Naive thymus-derived CD4-positive, alpha-beta T cell (primary cell): ENCODE data around the gene PARVA. TPM values are rescaled to one million over a fixed set of nuclear protein-coding genes. Genes with fewer than 3 reads are reported as not detected.
"Not testable (repeated sequence)": the region's sequence is repeated elsewhere in the genome, so short reads cannot be mapped to it uniquely, and the experiment has no call there.

Experiments used
- ATAC-seq: fragments of 150-1000 bp; cut with Tn5 transposase; 2 replicates; pipeline ENCODE4 v1.10.0; 2021; ENCODE audit warnings: mild to moderate bottlenecking, moderate library complexity
- CTCF ChIA-PET: fragments of 350-600 bp; sonication (Branson Sonifier 250); formaldehyde crosslinking; loops from one replicate; lab custom pipeline; 2021; ENCODE audit warnings: antibody characterized with exemption; lab: Charles Lee
- POLR2A ChIA-PET: fragments of 350-600 bp; sonication (Branson Sonifier 250); formaldehyde crosslinking; loops from one replicate; lab custom pipeline; 2021; ENCODE audit warnings: antibody characterized with exemption, inconsistent platforms; lab: Charles Lee
- DNase-seq, 9 donors: peaks; one replicate each; pipeline versions ENCODE4 v3.0.0 to v3.0.0-alpha.2; 2020 to 2022; ENCODE audit warnings: mixed read lengths in 1 of 9
- H3K27ac ChIP-seq: one replicate; pipeline ENCODE4 v1.7.0; 2013; ENCODE audit warnings: mild to moderate bottlenecking, low read depth, low read length, moderate library complexity
- H3K27me3 ChIP-seq, 2 donors: one replicate each; pipeline ENCODE4 v1.7.0; 2013; ENCODE audit warnings: low read length in 2 of 2, mild to moderate bottlenecking in 2 of 2, moderate library complexity in 2 of 2; ENCODE audit not compliant: control insufficient read depth in 2 of 2, insufficient read depth in 2 of 2
- H3K36me3 ChIP-seq, 3 experiments: 1 replicate in 2 of 3; 2 replicates in 1 of 3; pipeline ENCODE4 v1.7.0; 2013; ENCODE audit warnings: low read length in 3 of 3, mild to moderate bottlenecking in 3 of 3, moderate library complexity in 1 of 3; ENCODE audit not compliant: insufficient read depth in 3 of 3, control insufficient read depth in 2 of 3
- H3K4me1 ChIP-seq, 2 donors: one replicate each; pipeline ENCODE4 v1.7.0; 2013; ENCODE audit warnings: low read length in 2 of 2, mild to moderate bottlenecking in 2 of 2, moderate library complexity in 1 of 2; ENCODE audit not compliant: control insufficient read depth in 2 of 2, insufficient read depth in 2 of 2
- H3K4me3 ChIP-seq: 2 replicates; pipeline ENCODE4 v1.7.0; 2013; ENCODE audit warnings: mild to moderate bottlenecking, low read length
- H3K9me3 ChIP-seq, 3 experiments: 1 replicate in 2 of 3; 2 replicates in 1 of 3; pipeline ENCODE4 v1.7.0; 2013; ENCODE audit warnings: low read length in 3 of 3; ENCODE audit not compliant: control insufficient read depth in 2 of 3
- H3K27ac Mint-ChIP-seq, 9 donors: one replicate each; pipeline ENCODE4 v1.8.0; 2020 to 2022; ENCODE audit warnings: mixed read lengths in 9 of 9, mild to moderate bottlenecking in 8 of 9, moderate library complexity in 5 of 9, inconsistent platforms in 2 of 9
- H3K27me3 Mint-ChIP-seq, 5 donors: one replicate each; pipeline ENCODE4 v1.8.0; 2021 to 2022; ENCODE audit warnings: mixed read lengths in 5 of 5, mild to moderate bottlenecking in 1 of 5
- H3K36me3 Mint-ChIP-seq, 5 donors: one replicate each; pipeline ENCODE4 v1.8.0; 2020 to 2022; ENCODE audit warnings: mixed read lengths in 5 of 5, mild to moderate bottlenecking in 3 of 5, inconsistent platforms in 1 of 5
- H3K4me1 Mint-ChIP-seq, 7 donors: one replicate each; pipeline ENCODE4 v1.8.0; 2020 to 2022; ENCODE audit warnings: mixed read lengths in 7 of 7, mild to moderate bottlenecking in 3 of 7, inconsistent platforms in 1 of 7
- H3K4me3 Mint-ChIP-seq, 10 donors: one replicate each; pipeline ENCODE4 v1.8.0; 2020 to 2022; ENCODE audit warnings: mild to moderate bottlenecking in 10 of 10, mixed read lengths in 10 of 10, moderate library complexity in 6 of 10, inconsistent platforms in 2 of 10
- H3K9me3 Mint-ChIP-seq, 11 donors: one replicate each; pipeline ENCODE4 v1.8.0; 2020 to 2022; ENCODE audit warnings: mixed read lengths in 11 of 11, mild to moderate bottlenecking in 4 of 11, inconsistent platforms in 1 of 11, moderate library complexity in 1 of 11
- intact Hi-C, 2 donors: fragments of 100-400 bp; cut with micrococcal nuclease; formaldehyde crosslinking; loops; one replicate each; pipeline ENCODE4 v1.15.1; 2023
- polyA plus RNA-seq, 2 donors: library from polyadenylated mRNA; unstranded; fragments of 300-500 nt; fragmentation: Illumina TruSeq; gene quantifications; one replicate each; pipeline ENCODE4 v1.2.3, GENCODE V29; 2021
- total RNA-seq, 6 experiments: library from RNA in 5 of 6; stranded (reverse) in 5 of 6; gene quantifications; 1 replicate in 5 of 6; 2 replicates in 1 of 6; pipeline ENCODE4 v1.2.3 and lab custom pipeline; 2021 to 2026

PARVA gene
- total and polyA plus RNA-seq, 7 experiments from 2014 or later, result 0.07 to 0.97 (median 0.69) TPM

DNA sequence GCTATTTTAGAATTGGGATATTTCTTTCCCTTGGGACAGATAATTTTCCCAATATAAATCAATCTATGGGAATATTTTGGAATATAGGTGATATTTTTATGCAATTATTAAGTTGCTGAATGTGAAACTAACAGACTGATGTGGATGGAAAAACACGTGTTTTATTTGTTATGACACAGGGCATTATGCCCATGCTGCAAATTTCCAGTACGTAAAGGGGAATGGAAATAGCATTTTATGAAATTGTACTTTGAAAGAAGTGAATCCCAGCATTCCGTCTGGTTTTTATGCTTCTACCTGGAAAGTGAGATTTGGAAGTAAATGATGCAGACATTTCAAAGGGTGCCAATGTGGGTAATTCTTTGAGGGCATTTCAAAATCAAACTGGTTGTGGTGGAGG lies 142.7 kb downstream of the PARVA start:
- ChIA-PET POLR2A (no interaction called here), CTCF (no interaction called here)
- H3K27me3 ChIP-seq, result no peaks in the 10 kb centered on the region
- H3K9me3 Mint-ChIP-seq, result peaks cover 0 to 2% (median 0%) of the 10 kb centered on the region in 11 donors
- no peak overlapping the region for H3K27ac ChIP-seq
- ATAC-seq (no peak), DNase-seq (no peak)
- H3K36me3 Mint-ChIP-seq, result no peaks in the 10 kb centered on the region
- no peaks in the 10 kb centered on the region for H3K36me3 ChIP-seq
- no peaks in the 10 kb centered on the region for H3K9me3 ChIP-seq
- no peak overlapping the region for H3K4me3 ChIP-seq
- intact Hi-C loops, result no loop called here
- no peaks in the 10 kb centered on the region for H3K4me1 ChIP-seq
- H3K4me3 Mint-ChIP-seq, result no peak overlapping the region
- no peak overlapping the region for H3K27ac Mint-ChIP-seq
- H3K4me1 Mint-ChIP-seq, result peaks cover 0 to 5% (median 0%) of the 10 kb centered on the region in 7 donors
- peaks cover 0 to 21% (median 0%) of the 10 kb centered on the region in 5 donors for H3K27me3 Mint-ChIP-seq

GRCh38 chr11:12520576-12520975 lies 143.2 kb downstream of the PARVA start:
- CTCF ChIA-PET, result not testable (repeated sequence)

DNA sequence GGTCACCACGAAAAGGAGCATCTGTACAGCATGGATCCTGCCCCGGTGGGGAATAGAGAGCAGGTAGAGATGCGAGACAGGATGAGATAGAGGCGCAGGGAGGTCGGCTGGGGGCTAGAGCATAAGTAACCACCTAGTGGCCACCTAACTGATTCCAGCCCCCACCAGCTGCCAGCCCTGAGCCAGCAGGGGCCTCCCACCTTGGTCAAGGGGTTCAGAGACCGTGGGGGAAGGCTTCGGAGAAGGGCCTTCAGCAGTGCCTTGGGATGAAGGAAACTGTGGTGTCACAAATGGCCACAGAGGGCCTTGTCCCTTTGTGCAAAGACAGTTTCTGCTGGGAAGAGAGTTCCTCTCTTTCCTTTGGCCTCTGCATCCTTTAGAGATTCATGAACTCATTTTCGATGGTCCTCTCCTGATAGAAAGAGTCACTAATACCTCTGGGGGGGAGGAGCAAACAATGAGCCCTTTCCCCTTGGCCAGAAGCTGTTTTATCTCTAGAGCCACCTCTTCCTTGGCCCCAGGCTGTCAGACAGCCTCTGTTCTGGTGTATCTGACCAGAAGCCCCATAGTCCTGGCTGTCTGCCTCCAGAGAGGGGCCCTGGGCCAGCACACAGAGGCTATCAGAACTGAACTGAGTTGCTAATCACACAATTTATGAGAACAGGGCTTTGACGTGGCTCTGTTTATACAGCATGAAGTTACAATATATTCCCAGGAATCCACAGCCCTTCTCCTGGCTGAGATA lies 146.0 kb downstream of the PARVA start:
- H3K4me1 ChIP-seq, result no peaks in the 10 kb centered on the region
- H3K36me3 Mint-ChIP-seq, result no peaks in the 10 kb centered on the region
- intact Hi-C loops, result no loop called here

More at GRCh38 chr11:12520576-12520975, 143.2 kb downstream of the PARVA start:
- POLR2A ChIA-PET, H3K27me3 ChIP-seq, H3K27ac Mint-ChIP-seq, H3K4me3 ChIP-seq, H3K36me3 Mint-ChIP-seq, H3K4me1 Mint-ChIP-seq, H3K9me3 ChIP-seq, H3K4me3 Mint-ChIP-seq, H3K27ac ChIP-seq, DNase-seq, intact Hi-C loops, H3K4me1 ChIP-seq, ATAC-seq, H3K36me3 ChIP-seq, H3K9me3 Mint-ChIP-seq: not testable (repeated sequence)
- peaks cover 0 to 21% (median 0%) of the 10 kb centered on the region in 5 donors for H3K27me3 Mint-ChIP-seq

GRCh38 chr11:12524865-12525264 lies 147.5 kb downstream of the PARVA start:
- POLR2A ChIA-PET, result interaction anchor here (0.6 kb wide), 1 partner anchor 1667 kb away, joined by 3 read pairs; no protein-coding TSS in a partner anchor

More for the DNA sequence above, 146.0 kb downstream of the PARVA start:
- Histone ChIP-seq H3K4me3 (no peak overlapping the region), H3K27me3 (no peaks in the 10 kb centered on the region), H3K36me3 (no peaks in the 10 kb centered on the region), H3K9me3 (no peaks in the 10 kb centered on the region), H3K27ac (no peak overlapping the region)
- H3K27me3 Mint-ChIP-seq, result peaks cover 0 to 17% (median 2%) of the 10 kb centered on the region in 5 donors
- peaks cover 0 to 2% (median 0%) of the 10 kb centered on the region in 11 donors for H3K9me3 Mint-ChIP-seq
- ATAC-seq, result no peak
- ChIA-PET CTCF (no interaction called here), POLR2A (no interaction called here)
- no peak overlapping the region for H3K4me3 Mint-ChIP-seq
- peaks cover 0 to 6% (median 0%) of the 10 kb centered on the region in 7 donors for H3K4me1 Mint-ChIP-seq
- DNase-seq, result no peak
- H3K27ac Mint-ChIP-seq, result no peak overlapping the region

GRCh38 chr11:12525466-12526055 lies 148.2 kb downstream of the PARVA start:
- H3K4me3 ChIP-seq, result no peak overlapping the region
- POLR2A ChIA-PET, result interaction anchor here (0.6 kb wide), 1 partner anchor 1667 kb away, joined by 3 read pairs; no protein-coding TSS in a partner anchor

More at GRCh38 chr11:12524865-12525264, 147.5 kb downstream of the PARVA start:
- Histone ChIP-seq H3K4me1 (no peaks in the 10 kb centered on the region), H3K27ac (no peak overlapping the region), H3K4me3 (no peak overlapping the region), H3K36me3 (no peaks in the 10 kb centered on the region), H3K27me3 (no peaks in the 10 kb centered on the region), H3K9me3 (no peaks in the 10 kb centered on the region)
- H3K27me3 Mint-ChIP-seq, result peaks cover 0 to 6% (median 2%) of the 10 kb centered on the region in 5 donors
- ATAC-seq (no peak), DNase-seq (no peak)
- no peaks in the 10 kb centered on the region for H3K36me3 Mint-ChIP-seq
- no peak overlapping the region for H3K4me3 Mint-ChIP-seq
- no peak overlapping the region for H3K27ac Mint-ChIP-seq
- intact Hi-C loops, result no loop called here
- peaks cover 0 to 2% (median 0%) of the 10 kb centered on the region in 11 donors for H3K9me3 Mint-ChIP-seq
- H3K4me1 Mint-ChIP-seq, result peaks cover 0 to 6% (median 0%) of the 10 kb centered on the region in 7 donors
- CTCF ChIA-PET, result no interaction called here

GRCh38 chr11:12526789-12527188 lies 149.4 kb downstream of the PARVA start:
- no peak overlapping the region for H3K4me3 Mint-ChIP-seq
- ChIA-PET POLR2A (no interaction called here), CTCF (no interaction called here)
- intact Hi-C loops, result no loop called here
- no peak overlapping the region for H3K4me3 ChIP-seq
- H3K4me1 ChIP-seq, result no peaks in the 10 kb centered on the region
- H3K27me3 Mint-ChIP-seq, result peaks cover 0 to 6% (median 0%) of the 10 kb centered on the region in 5 donors
- H3K9me3 Mint-ChIP-seq, result peaks cover 0 to 2% (median 0%) of the 10 kb centered on the region in 11 donors
- H3K36me3 Mint-ChIP-seq, result no peaks in the 10 kb centered on the region
- DNase-seq (no peak), ATAC-seq (no peak)
- H3K36me3 ChIP-seq, result no peaks in the 10 kb centered on the region
- no peaks in the 10 kb centered on the region for H3K27me3 ChIP-seq
- no peak overlapping the region for H3K27ac Mint-ChIP-seq
- no peak overlapping the region for H3K27ac ChIP-seq
- peaks cover 0 to 6% (median 0%) of the 10 kb centered on the region in 7 donors for H3K4me1 Mint-ChIP-seq
- no peaks in the 10 kb centered on the region for H3K9me3 ChIP-seq

More at GRCh38 chr11:12525466-12526055, 148.2 kb downstream of the PARVA start:
- Mint-ChIP-seq H3K27me3 (peaks cover 0 to 6% (median 2%) of the 10 kb centered on the region in 5 donors), H3K9me3 (peaks cover 0 to 2% (median 0%) of the 10 kb centered on the region in 11 donors), H3K4me3 (no peak overlapping the region), H3K36me3 (no peaks in the 10 kb centered on the region), H3K27ac (peak overlapping the region in 1 of 9 donors; percentile 21), H3K4me1 (peaks cover 0 to 6% (median 0%) of the 10 kb centered on the region in 7 donors)
- intact Hi-C loops, result no loop called here
- DNase-seq (no peak), ATAC-seq (no peak)
- Histone ChIP-seq H3K36me3 (no peaks in the 10 kb centered on the region), H3K9me3 (no peaks in the 10 kb centered on the region), H3K27me3 (no peaks in the 10 kb centered on the region), H3K27ac (no peak overlapping the region), H3K4me1 (no peaks in the 10 kb centered on the region)
- CTCF ChIA-PET, result no interaction called here
